GM21526 (cell line): Measurements from ENCODE around the gene ACTG1.

Source experiments
- ATAC-seq: cut with Tn5 transposase; IDR thresholded peaks from one replicate; pipeline ENCODE4 v1.9.1; 2021; ENCODE audit warnings: moderate library complexity; ENCODE audit not compliant: unreplicated experiment, low FRiP score

The ACTG1 gene

GRCh38 chr17:81518785-81519283, 6.2 kb upstream of the ACTG1 start:
- ATAC-seq = no peak

GRCh38 chr17:81518113-81518784, 5.7 kb upstream of the ACTG1 start:
- ATAC-seq = no peak

- no peak for ATAC-seq
Observed at GRCh38 chr17:81517339-81518112, 4.9 kb upstream of the ACTG1 start.

GRCh38 chr17:81517009-81517338, 4.4 kb upstream of the ACTG1 start:
- ATAC-seq = no peak

- no peak for ATAC-seq
Observed at GRCh38 chr17:81516439-81516838, 3.8 kb upstream of the ACTG1 start.

- ATAC-seq = no peak
Observed at GRCh38 chr17:81515530-81516041, 3.0 kb upstream of the ACTG1 start.

GRCh38 chr17:81514739-81515529, 2.3 kb upstream of the ACTG1 start:
- no peak for ATAC-seq

GRCh38 chr17:81514489-81514738, 1.8 kb upstream of the ACTG1 start:
- no peak for ATAC-seq

- no peak for ATAC-seq
Observed at GRCh38 chr17:81513753-81514488, 1.3 kb upstream of the ACTG1 start.

GRCh38 chr17:81513372-81513752, 763 bp upstream of the ACTG1 start:
- no peak for ATAC-seq

- ATAC-seq = peak; percentile 1
Observed at GRCh38 chr17:81511804-81512561, 616 bp downstream of the ACTG1 start.

- ATAC-seq = no peak
Observed at GRCh38 chr17:81511554-81511803, 1.1 kb downstream of the ACTG1 start.

- ATAC-seq = no peak
Observed at GRCh38 chr17:81510785-81511553, 1.6 kb downstream of the ACTG1 start.

- no peak for ATAC-seq
Observed at GRCh38 chr17:81509972-81510784, 2.4 kb downstream of the ACTG1 start.

GRCh38 chr17:81509207-81509971, 3.2 kb downstream of the ACTG1 start:
- no peak for ATAC-seq

GRCh38 chr17:81508639-81509206, 3.9 kb downstream of the ACTG1 start:
- ATAC-seq = no peak

- ATAC-seq = no peak
Observed at GRCh38 chr17:81503619-81504018, 9.0 kb downstream of the ACTG1 start.
